Fibroblast of mammary gland (primary cell): ENCODE data around the gene SCRG1.

ENCODE experiments used
- DNase-seq: peaks from one replicate; pipeline ENCODE4 v3.0.0-alpha.2; 2010; ENCODE audit warnings: low read depth
- H3K4me3 ChIP-seq: 2 replicates; pipeline ENCODE4 v1.5.1; 2011; ENCODE audit warnings: low read depth, mild to moderate bottlenecking, low read length, moderate library complexity; ENCODE audit not compliant: control insufficient read depth
- CTCF ChIP-seq: conservative IDR thresholded peaks from 2 replicates; pipeline ENCODE4 v1.5.1; 2011; ENCODE audit warnings: low read depth, low read length, inconsistent platforms; ENCODE audit not compliant: control insufficient read depth, insufficient read depth

The SCRG1 gene

GRCh38 chr4:173370477-173371291, 28.2 kb downstream of the SCRG1 start, which contains the start of gene SAP30:
Gene SAP30 (plus strand): TSS chr4:173370954. CDS start chr4:173371183, 229 bp downstream.
- peak within 1 kb of the TSS; percentile 74 for H3K4me3 ChIP-seq
- DNase-seq: peak; percentile 97
- TF ChIP-seq CTCF: no peak

GRCh38 chr4:173370130-173370476, 28.8 kb downstream of the SCRG1 start:
- DNase-seq: no peak
- H3K4me3 ChIP-seq: peak overlapping the region; percentile 71
- TF ChIP-seq CTCF: no peak

GRCh38 chr4:173367946-173368345, 31.0 kb downstream of the SCRG1 start:
- H3K4me3 ChIP-seq: no peak overlapping the region
- TF ChIP-seq CTCF: no peak
- peak; percentile 38 for DNase-seq

- peak; percentile 41 for DNase-seq
- no peak for TF ChIP-seq CTCF
- H3K4me3 ChIP-seq: no peak overlapping the region
These were observed 31.6 kb downstream of the SCRG1 start for GRCh38 chr4:173367285-173367684.

GRCh38 chr4:173365359-173365996, 33.4 kb downstream of the SCRG1 start:
- no peak overlapping the region for H3K4me3 ChIP-seq
- DNase-seq: no peak
- TF ChIP-seq CTCF: no peak

- H3K4me3 ChIP-seq: no peak overlapping the region
- no peak for DNase-seq
- no peak for TF ChIP-seq CTCF
These were observed 36.2 kb downstream of the SCRG1 start for GRCh38 chr4:173362666-173363065.
